Mesodermal cell (in vitro differentiated cells): ENCODE results near the gene EFNA4.

Experiments
- H3K27ac ChIP-seq: 2 replicates; pipeline ENCODE4 v1.7.0; 2013; ENCODE audit warnings: mild to moderate bottlenecking, low read depth, low read length, moderate library complexity; ENCODE audit not compliant: severe bottlenecking
- H3K36me3 ChIP-seq: 2 replicates; pipeline ENCODE4 v1.7.1; 2013; ENCODE audit warnings: mild to moderate bottlenecking, low read length, moderate library complexity; ENCODE audit not compliant: control insufficient read depth, insufficient read depth
- H3K4me1 ChIP-seq: one replicate; pipeline ENCODE4 v1.7.1; 2013; ENCODE audit warnings: mild to moderate bottlenecking, low read length; ENCODE audit not compliant: insufficient read depth, control insufficient read depth, poor library complexity, severe bottlenecking
- H3K4me3 ChIP-seq: 2 replicates; pipeline ENCODE4 v1.7.0; 2013; ENCODE audit warnings: low read length, control low read depth, mild to moderate bottlenecking; ENCODE audit not compliant: insufficient read depth, poor library complexity, severe bottlenecking; ENCODE audit errors: extremely low read depth
- H3K9me3 ChIP-seq: 2 replicates; pipeline ENCODE4 v1.7.1; 2013; ENCODE audit warnings: mild to moderate bottlenecking, low read length, moderate library complexity; ENCODE audit not compliant: control insufficient read depth
- WGBS, 2 experiments: methylation state at CpG; one replicate each; pipeline ENCODE4 v1.1.5; 2013; ENCODE audit warnings: missing lambda C conversion rate in 2 of 2; ENCODE audit not compliant: insufficient coverage in 2 of 2; 5-methylcytosine and 5-hydroxymethylcytosine counted together

Gene EFNA4

GRCh38 chr1:155022136-155022926 lies 41.2 kb upstream of the EFNA4 start:
- no peaks in the 10 kb centered on the region for H3K36me3 ChIP-seq
- H3K27ac ChIP-seq, result no peak overlapping the region
- no peak overlapping the region for H3K4me3 ChIP-seq
- peaks cover 8% of the 10 kb centered on the region for H3K4me1 ChIP-seq
- 85 to 91% methylated on average over 5 to 6 of the region's 8 CpGs for WGBS, 2 experiments
- H3K9me3 ChIP-seq, result no peaks in the 10 kb centered on the region

GRCh38 chr1:155022927-155023236 lies 40.7 kb upstream of the EFNA4 start:
- WGBS, 2 experiments, result 92% methylated on average over 4 of the region's 4 CpGs
- H3K9me3 ChIP-seq, result no peaks in the 10 kb centered on the region
- H3K4me3 ChIP-seq, result no peak overlapping the region
- H3K36me3 ChIP-seq, result no peaks in the 10 kb centered on the region
- H3K27ac ChIP-seq, result no peak overlapping the region
- H3K4me1 ChIP-seq, result peaks cover 8% of the 10 kb centered on the region

- no peak overlapping the region for H3K27ac ChIP-seq
- peaks cover 8% of the 10 kb centered on the region for H3K4me1 ChIP-seq
- H3K36me3 ChIP-seq, result no peaks in the 10 kb centered on the region
- no peaks in the 10 kb centered on the region for H3K9me3 ChIP-seq
- WGBS, 2 experiments, result 83 to 90% methylated on average over 5 of the region's 5 CpGs
- H3K4me3 ChIP-seq, result no peak overlapping the region
Measured at GRCh38 chr1:155023627-155024026, 39.9 kb upstream of the EFNA4 start.

DNA sequence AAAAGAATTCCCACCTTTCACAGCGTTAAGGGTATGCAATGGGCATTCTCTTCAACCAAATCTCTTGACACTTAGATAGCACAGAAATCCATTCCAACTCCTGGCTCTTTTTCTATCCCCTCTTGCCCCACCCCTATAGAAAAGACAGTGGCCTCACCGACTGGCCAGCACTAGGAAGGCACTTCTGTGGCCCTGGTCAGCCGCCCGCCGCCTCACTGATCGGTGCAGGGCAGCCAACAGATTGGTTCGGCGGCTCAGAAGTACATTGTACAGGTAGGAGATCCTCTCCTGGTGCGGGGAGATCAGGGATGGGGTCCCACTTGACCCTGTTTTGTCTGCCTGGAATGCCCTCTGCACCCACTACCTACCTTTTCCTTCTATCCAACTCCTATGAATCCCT lies 39.2 kb upstream of the EFNA4 start:
- 93 to 97% methylated on average over 8 to 9 of the region's 9 CpGs for WGBS, 2 experiments
- no peak overlapping the region for H3K27ac ChIP-seq
- H3K4me3 ChIP-seq, result no peak overlapping the region
- peaks cover 1% of the 10 kb centered on the region for H3K4me1 ChIP-seq
- H3K36me3 ChIP-seq, result no peaks in the 10 kb centered on the region
- no peaks in the 10 kb centered on the region for H3K9me3 ChIP-seq

DNA sequence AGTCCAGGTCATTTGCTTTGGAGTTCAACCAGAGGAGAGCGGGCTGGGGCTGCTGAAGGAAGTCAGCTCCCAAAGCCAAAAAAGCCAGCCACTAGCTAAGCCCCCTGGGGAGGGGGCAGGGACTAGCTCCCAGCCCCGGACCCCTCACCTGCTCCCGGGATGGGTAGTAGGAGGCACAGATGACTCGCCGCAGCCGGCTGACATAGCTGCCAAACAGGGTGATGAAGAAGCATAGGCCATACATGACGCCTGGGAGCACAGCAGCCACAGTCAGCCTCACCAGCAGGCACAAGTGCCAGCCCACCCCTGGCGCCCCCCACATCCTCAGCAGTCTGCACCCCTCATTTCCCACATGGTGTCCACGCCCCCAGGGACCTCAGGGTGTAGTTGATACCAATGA lies 37.4 kb upstream of the EFNA4 start:
- no peaks in the 10 kb centered on the region for H3K9me3 ChIP-seq
- no peak overlapping the region for H3K27ac ChIP-seq
- no peaks in the 10 kb centered on the region for H3K4me1 ChIP-seq
- no peak overlapping the region for H3K4me3 ChIP-seq
- H3K36me3 ChIP-seq, result no peaks in the 10 kb centered on the region
- 49 to 72% methylated on average over 6 to 7 of the region's 9 CpGs for WGBS, 2 experiments

DNA sequence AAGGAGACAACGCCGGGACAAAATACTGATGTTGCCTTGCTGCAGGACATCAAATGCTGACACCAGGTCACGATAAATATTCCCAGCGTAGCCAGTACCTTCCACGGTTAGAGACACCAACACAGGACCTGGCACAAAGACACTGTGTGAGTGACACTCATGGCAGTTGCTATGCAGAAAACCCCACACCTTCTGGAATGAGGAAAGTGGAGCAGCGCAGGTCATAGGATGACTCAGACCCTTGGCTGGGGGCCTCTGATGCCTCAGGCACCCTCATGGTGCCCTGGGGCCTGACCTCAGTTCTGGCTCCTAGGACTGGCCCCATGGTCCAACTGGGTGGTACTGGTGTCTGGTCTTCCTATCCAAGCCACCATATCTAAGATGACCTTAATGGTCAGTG lies 37.0 kb upstream of the EFNA4 start:
- Histone ChIP-seq H3K9me3 (no peaks in the 10 kb centered on the region), H3K4me1 (no peaks in the 10 kb centered on the region), H3K4me3 (no peak overlapping the region), H3K36me3 (no peaks in the 10 kb centered on the region), H3K27ac (no peak overlapping the region)
- 91 to 94% methylated on average over 6 of the region's 6 CpGs for WGBS, 2 experiments

- H3K4me3 ChIP-seq, result no peak overlapping the region
- H3K9me3 ChIP-seq, result no peaks in the 10 kb centered on the region
- H3K36me3 ChIP-seq, result no peaks in the 10 kb centered on the region
- 85 to 88% methylated on average over 10 to 12 of the region's 16 CpGs for WGBS, 2 experiments
- H3K4me1 ChIP-seq, result no peaks in the 10 kb centered on the region
- no peak overlapping the region for H3K27ac ChIP-seq
Measured at GRCh38 chr1:155029513-155030242, 33.9 kb upstream of the EFNA4 start.

DNA sequence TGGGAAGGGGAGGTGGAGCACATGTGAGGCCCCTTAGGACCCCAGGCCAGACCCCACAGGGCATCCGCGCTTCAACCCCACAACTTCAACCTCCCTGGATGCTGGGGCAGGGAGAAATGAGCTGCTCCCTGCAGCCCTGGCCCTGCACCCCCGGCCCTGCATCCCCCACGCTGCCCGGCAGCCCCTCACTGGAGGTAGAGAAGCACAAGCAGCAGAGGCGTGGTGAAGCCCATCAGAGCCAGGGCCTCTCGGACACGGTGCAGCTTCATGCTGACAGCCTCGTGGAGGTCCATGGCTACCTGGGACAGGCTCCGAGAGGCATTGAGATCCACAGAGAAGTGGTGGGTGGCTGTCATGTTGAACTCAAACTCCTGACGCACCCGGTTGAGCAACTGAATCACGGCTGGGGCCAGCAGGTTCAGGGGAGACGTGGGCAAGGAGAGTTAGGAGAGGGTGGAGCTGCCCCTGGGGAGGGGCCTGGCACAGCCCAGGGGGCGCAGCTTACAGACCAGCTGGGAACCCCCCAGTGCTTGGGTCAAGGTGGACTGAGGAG lies 33.2 kb upstream of the EFNA4 start:
- 90 to 92% methylated on average over 14 of the region's 15 CpGs for WGBS, 2 experiments
- no peak overlapping the region for H3K27ac ChIP-seq
- no peaks in the 10 kb centered on the region for H3K9me3 ChIP-seq
- H3K4me1 ChIP-seq, result no peaks in the 10 kb centered on the region
- no peaks in the 10 kb centered on the region for H3K36me3 ChIP-seq
- H3K4me3 ChIP-seq, result no peak overlapping the region

DNA sequence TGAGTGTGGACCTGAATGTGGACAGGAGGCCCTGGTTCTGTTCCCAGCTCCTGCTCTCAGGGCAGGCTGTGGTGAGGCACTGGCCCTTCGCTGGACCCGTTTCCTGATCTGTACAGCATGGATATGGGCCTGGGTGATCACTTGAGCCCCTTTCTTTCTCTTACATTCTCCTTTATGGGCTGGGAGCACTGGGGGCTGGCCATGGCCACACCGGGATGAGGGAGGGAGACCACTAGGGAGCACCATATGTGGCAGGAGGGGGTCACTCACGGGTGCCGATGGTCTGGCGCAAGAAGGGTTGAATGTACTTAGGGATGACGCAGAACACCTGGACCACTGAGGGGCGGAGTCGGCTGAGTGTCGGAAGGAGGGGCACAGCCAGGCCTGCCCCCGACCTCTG lies 32.6 kb upstream of the EFNA4 start:
- H3K27ac ChIP-seq, result no peak overlapping the region
- no peak overlapping the region for H3K4me3 ChIP-seq
- WGBS, 2 experiments, result 94% methylated on average over 11 of the region's 11 CpGs
- H3K4me1 ChIP-seq, result no peaks in the 10 kb centered on the region
- H3K9me3 ChIP-seq, result no peaks in the 10 kb centered on the region
- no peaks in the 10 kb centered on the region for H3K36me3 ChIP-seq

GRCh38 chr1:155032886-155033285 lies 30.7 kb upstream of the EFNA4 start:
- 90% methylated on average over 9 to 12 of the region's 12 CpGs for WGBS, 2 experiments
- Histone ChIP-seq H3K36me3 (no peaks in the 10 kb centered on the region), H3K4me3 (no peak overlapping the region), H3K27ac (no peak overlapping the region), H3K4me1 (peaks cover 5% of the 10 kb centered on the region), H3K9me3 (no peaks in the 10 kb centered on the region)

GRCh38 chr1:155033524-155033923 lies 30.0 kb upstream of the EFNA4 start, which contains the start of the genes DCST1 and DCST2:
Gene DCST1 (plus strand): TSS chr1:155033824. CDS start chr1:155034037, 213 bp downstream.
Gene DCST2 (minus strand): TSS chr1:155033781. CDS start chr1:155033701, 80 bp downstream.
- Histone ChIP-seq H3K4me1 (peaks cover 9% of the 10 kb centered on the region), H3K27ac (no peak within 1 kb of the TSS)
- 94 to 95% methylated on average over 7 to 8 of the region's 9 CpGs for WGBS, 2 experiments

More at GRCh38 chr1:155033524-155033923, 30.0 kb upstream of the EFNA4 start, which contains the start of the genes DCST1 and DCST2:
- H3K36me3 ChIP-seq, result no peaks in the 10 kb centered on the region
- no peaks in the 10 kb centered on the region for H3K9me3 ChIP-seq
- no peak within 1 kb of the TSS for H3K4me3 ChIP-seq
